GM23338 (cell line): ENCODE results near the gene COG1.

Experiments
- JUNB ChIP-seq: IDR thresholded peaks from one replicate; pipeline ENCODE4 v1.6.1; 2016; ENCODE audit warnings: antibody characterized with exemption; ENCODE audit not compliant: unreplicated experiment
- TF ChIP-seq, protein P1 (sequence below), 2 experiments: fragments of 200-600 bp in 1 of 2; sonication (generic) in 1 of 2; conservative IDR thresholded peaks; 2 replicates each; pipeline versions ENCODE4 v1.5.1 to v1.6.1; 2016 to 2017; ENCODE audit warnings: antibody characterized with exemption in 2 of 2, low read depth in 2 of 2, mild to moderate bottlenecking in 2 of 2, moderate library complexity in 1 of 2

DNA sequence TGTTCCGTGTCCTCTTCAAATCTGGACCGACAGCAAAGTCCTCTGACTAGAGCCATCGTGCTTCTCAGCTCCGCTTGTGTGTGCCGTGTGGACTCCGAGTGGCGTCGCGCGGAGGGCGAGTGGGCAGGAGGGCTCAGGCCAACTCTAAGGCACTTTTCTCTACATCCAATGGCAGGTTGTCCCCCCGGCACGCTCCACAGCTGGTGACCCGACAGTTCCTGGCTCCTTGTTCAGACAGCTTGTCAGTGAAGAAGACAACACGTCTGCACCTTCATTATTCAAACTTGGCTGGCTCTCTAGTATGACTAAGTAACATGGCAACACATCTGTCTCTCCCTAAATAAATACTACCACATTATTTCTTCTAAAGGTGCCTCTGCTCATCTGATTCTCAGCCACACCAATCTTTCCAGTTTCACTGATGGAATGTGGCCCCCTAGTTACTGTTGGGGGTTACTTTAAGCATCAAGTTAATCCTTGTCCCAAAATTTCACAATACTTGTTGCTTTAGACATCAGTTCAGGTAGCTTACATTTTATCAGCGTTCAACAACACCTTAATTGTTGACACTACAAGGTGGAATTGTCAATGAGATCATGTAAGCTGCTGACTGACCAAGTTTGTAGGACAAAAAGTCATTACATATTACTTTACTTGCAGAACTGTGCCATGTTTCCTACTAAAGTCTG, 15.4 kb downstream of the COG1 start:
- TF ChIP-seq, protein P1, sequence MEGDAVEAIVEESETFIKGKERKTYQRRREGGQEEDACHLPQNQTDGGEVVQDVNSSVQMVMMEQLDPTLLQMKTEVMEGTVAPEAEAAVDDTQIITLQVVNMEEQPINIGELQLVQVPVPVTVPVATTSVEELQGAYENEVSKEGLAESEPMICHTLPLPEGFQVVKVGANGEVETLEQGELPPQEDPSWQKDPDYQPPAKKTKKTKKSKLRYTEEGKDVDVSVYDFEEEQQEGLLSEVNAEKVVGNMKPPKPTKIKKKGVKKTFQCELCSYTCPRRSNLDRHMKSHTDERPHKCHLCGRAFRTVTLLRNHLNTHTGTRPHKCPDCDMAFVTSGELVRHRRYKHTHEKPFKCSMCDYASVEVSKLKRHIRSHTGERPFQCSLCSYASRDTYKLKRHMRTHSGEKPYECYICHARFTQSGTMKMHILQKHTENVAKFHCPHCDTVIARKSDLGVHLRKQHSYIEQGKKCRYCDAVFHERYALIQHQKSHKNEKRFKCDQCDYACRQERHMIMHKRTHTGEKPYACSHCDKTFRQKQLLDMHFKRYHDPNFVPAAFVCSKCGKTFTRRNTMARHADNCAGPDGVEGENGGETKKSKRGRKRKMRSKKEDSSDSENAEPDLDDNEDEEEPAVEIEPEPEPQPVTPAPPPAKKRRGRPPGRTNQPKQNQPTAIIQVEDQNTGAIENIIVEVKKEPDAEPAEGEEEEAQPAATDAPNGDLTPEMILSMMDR (conservative IDR thresholded peaks at IDR 0.05; ENCODE audit: low read depth in 2 of 2), result no peak
- TF ChIP-seq JUNB, result no peak
